ENCODE data around the gene RXFP4.
"Not testable (repeated sequence)": the region's sequence is repeated elsewhere in the genome, so short reads cannot be mapped to it uniquely, and the experiment has no call there.

The RXFP4 gene

GRCh38 chr1:155978325-155978972 is 37.0 kb downstream of the RXFP4 start, which contains the start of gene ARHGEF2:
Gene ARHGEF2 (minus strand): TSS chr1:155978547. CDS start chr1:155978427, 120 bp downstream.
- DNase-seq (ENCODE audit: low read depth in 2 of 2) = no peak

- no peak for DNase-seq (ENCODE audit: low read depth in 2 of 2)
Measured at GRCh38 chr1:155978973-155979429, 37.6 kb downstream of the RXFP4 start.

- DNase-seq (ENCODE audit: low read depth in 2 of 2) = no peak
Measured at GRCh38 chr1:155979597-155980343, 38.3 kb downstream of the RXFP4 start.

DNA sequence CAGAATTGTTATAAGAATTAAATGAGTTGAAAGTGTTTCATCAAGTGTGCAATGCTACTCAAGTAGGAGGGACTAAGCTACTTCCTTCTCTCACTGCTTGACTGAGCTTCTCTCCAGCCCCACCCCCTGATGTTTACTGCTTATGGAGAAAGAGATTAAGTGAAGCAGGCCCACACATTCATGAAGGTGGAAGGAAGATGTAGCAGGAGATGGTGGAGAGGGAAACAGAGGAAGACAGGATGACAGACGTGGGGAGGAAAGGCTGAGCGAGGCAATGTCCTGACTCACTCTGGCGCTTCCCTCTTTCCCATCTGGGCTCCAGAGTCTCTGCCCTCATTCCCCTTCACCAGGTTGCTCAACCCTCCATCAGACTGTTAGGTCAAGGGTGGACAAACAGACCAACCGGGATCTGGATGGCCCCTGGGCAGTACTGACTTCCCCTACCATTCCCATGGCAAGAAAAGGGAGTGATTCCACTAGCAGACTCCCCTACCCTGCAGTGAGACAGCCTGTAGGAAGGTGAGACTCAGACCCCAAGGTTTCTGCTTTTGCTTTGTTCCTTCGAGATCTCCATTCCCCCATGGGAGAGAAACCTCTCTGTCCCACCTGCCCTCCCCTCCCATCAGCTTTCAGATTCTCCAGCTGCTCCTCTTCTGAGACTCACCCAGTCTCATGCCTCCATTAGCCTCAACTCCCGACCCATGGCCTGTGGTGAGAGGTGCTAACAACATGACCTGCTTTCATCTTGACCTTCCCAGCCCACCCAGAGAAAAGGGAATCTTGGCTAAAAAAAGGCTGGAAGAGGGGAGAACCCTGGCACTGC is 40.0 kb downstream of the RXFP4 start:
- no peak for DNase-seq (ENCODE audit: low read depth in 2 of 2)

DNA sequence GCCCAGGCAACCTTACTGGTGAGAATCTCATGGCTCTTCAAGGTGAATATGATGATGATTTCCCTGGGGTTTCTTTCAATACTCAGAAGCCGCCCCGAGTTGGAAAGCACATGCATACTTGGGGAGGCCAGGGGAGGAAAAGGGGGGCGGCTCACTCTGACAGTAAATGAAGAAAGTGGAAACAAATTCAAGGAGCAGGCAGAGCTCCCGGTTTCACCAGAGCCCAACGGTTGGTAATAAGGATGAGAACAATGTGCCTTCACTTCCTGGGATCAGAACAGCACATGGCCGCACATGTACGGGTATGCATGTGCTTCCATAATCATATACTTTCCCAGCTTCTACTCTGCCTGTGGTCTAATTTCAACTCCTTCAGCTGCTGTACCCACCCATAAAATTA is 40.7 kb downstream of the RXFP4 start:
- no peak for DNase-seq (ENCODE audit: low read depth in 2 of 2)

- peak; percentile 100 for DNase-seq (ENCODE audit: low read depth in 2 of 2)
Measured at GRCh38 chr1:155983191-155984024, 42.0 kb downstream of the RXFP4 start.

- DNase-seq (ENCODE audit: low read depth in 2 of 2) = no peak
Measured at GRCh38 chr1:155984341-155984740, 42.9 kb downstream of the RXFP4 start.

DNA sequence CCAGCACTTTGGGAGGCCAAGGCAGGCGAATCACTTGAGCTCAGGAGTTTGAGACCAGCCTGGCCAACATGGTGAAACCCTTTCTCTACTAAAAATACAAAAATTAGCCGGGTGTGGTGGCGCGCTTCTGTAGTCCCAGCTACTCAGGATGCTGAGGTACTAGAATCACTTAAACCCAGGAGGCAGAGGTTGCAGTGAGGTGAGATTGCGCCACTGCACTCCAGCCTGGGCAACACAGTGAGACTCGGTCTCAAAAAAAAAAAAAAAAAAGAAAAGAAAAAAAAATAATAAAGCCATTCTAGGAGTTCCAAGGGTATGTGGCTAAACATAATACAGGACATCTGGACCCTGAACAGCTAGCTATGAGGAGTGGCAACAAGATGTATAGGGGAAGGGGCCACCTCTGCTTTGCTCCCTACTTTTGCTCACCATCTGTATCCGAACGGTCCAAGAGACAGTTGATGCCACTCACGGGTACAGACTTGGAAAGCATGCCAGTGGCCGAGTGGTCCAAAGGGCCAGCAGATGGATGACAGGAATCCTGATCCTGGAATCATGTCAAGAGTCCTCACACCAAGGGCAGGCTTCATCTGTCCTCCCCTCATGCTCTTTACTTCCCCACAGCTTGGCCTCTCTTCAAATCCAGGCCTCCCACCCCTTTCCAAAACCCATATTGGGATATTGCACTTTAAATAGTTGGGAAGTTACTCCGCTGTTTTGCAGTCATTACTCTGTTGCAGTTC is 43.6 kb downstream of the RXFP4 start:
- DNase-seq (ENCODE audit: low read depth in 2 of 2) = not testable (repeated sequence)

DNA sequence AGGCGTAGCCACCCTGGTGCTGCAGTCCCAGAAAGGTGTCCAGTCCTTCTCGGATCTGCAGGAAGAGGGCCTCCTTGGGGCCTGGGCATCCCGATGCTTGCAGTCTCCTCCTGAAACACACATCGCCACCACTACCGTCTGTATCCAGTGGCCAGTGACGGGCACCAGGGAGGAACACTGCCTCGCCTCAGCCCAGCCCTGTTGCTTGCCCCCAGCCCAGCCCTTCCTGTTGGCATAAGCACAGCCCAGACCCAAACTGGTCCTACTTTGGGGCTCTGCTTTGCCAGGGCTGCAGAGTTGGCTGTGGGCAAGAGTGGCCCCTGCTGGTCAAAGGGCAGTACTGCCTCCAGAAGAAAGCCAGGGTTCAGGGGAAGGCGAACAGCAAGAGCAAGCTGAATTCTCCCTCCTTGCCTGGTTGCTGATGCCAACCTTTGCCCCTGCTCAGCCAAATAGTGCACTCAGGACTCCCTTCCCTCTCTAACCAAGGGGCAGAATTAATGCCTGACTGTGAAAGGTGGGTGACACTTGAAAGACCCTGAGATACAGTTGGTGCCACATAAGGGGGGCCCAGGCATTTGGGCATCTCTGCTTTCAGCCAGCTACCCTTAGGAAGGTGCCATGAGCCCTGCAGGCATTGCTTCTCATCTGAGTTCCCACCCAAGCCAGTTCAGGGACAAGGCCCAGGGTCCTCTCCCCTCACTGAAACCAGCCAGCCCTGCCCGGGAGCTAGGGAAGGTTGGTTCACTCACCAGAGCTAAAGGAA is 48.0 kb downstream of the RXFP4 start:
- no peak for DNase-seq (ENCODE audit: low read depth in 2 of 2)

- no peak for DNase-seq (ENCODE audit: low read depth in 2 of 2)
Measured at GRCh38 chr1:155990005-155990739, 48.7 kb downstream of the RXFP4 start.
